Measurements from ENCODE around the gene AHNAK.

AHNAK gene

DNA sequence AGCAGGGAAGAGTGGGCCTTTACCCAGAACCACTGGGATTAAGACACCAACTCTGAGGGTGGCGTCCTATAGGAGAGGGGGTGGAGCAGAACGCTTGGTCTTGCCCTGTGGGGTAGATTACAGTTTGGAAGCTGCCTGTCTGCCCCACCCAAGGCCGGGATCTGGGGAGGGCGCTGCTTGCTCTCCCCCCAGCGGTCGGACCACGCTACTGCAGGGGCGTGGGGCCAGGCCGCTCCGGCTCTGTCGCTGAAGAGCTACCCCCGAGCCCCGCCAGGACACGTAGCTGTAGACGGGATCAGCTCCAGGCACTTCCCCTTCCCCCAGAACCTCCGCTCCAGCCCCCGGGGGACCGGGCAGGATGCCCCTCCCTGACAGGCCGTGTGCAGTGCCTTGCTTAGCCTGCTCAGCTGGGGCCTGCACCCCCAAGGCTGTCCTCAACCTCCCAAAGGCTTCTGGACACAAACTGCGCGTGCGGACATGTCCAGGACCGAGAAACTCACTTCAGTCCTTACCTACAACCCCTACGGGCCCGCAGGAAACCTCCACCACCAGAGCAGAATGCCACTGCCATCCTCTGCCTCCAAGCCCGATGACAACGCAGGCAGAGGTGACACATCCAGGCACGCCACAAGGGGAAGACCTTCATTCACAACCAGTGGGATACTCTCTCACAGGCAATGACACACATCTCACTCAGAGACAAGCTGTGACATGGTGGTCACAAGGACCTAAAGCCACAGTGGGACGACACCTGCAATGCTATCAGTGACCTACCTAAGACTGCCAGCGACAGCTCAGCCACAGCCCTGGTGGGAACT is 3.6 kb downstream of the AHNAK start:
- H3K27me3 ChIP-seq (ENCODE audit: control insufficient read depth in 2 of 2, insufficient read depth in 2 of 2, low read length in 2 of 2): no peaks in the 10 kb centered on the region
- H3K9me3 ChIP-seq (ENCODE audit: control insufficient read depth in 2 of 2, low read length in 2 of 2): no peaks in the 10 kb centered on the region
- peak overlapping the region; percentile 90 to 97 for H3K4me3 ChIP-seq (ENCODE audit: low read length in 2 of 2)
- H3K36me3 ChIP-seq (ENCODE audit: control insufficient read depth in 2 of 2, insufficient read depth in 2 of 2, low read length in 2 of 2): peaks cover 6 to 9% of the 10 kb centered on the region in 2 donors
- peak overlapping the region; percentile 83 to 100 for H3K9ac ChIP-seq (ENCODE audit: low read depth in 1 of 2, low read length in 2 of 2)
- H3K4me1 ChIP-seq (ENCODE audit: control insufficient read depth in 2 of 2, insufficient read depth in 2 of 2, low read length in 2 of 2): peaks cover 79 to 83% of the 10 kb centered on the region in 2 donors
- H3K27ac ChIP-seq (ENCODE audit: low read depth in 2 of 2, low read length in 2 of 2): peak overlapping the region; percentile 99 to 100

DNA sequence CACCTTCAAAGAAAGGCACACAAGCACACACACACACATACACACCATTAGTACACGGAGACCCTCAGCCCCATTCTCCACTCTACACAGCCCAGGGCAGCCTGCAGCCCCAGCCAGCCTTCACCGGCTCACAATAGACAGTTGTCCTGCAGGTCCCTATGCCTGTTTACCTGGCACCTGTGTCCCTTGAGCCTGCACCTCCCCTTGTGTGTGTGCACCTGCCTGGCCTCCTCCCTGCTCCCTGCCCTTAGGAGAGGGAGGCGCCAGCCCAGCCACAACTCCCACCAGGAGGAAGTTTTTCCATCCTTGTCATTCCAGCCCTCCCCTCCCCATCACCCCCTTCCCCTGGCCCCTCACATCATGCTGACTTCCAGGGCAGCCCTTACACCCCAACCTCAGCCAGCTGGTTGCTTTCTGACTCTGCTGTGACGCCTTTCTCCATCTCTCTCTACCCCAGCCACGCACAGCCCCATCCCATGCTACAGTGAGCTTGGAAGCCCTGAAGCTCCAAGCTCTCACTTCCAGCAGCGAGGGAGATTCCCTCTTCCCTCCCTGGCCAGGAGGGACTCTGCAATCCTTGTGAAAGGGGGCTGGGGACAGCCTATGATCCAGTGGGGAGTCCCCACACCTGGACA is 4.4 kb downstream of the AHNAK start:
- peak overlapping the region; percentile 90 to 97 for H3K4me3 ChIP-seq (ENCODE audit: low read length in 2 of 2)
- no peaks in the 10 kb centered on the region for H3K9me3 ChIP-seq (ENCODE audit: control insufficient read depth in 2 of 2, low read length in 2 of 2)
- peaks cover 6 to 9% of the 10 kb centered on the region in 2 donors for H3K36me3 ChIP-seq (ENCODE audit: control insufficient read depth in 2 of 2, insufficient read depth in 2 of 2, low read length in 2 of 2)
- peak overlapping the region; percentile 83 to 100 for H3K9ac ChIP-seq (ENCODE audit: low read depth in 1 of 2, low read length in 2 of 2)
- H3K4me1 ChIP-seq (ENCODE audit: control insufficient read depth in 2 of 2, insufficient read depth in 2 of 2, low read length in 2 of 2): peaks cover 77% of the 10 kb centered on the region in 2 donors
- no peaks in the 10 kb centered on the region for H3K27me3 ChIP-seq (ENCODE audit: control insufficient read depth in 2 of 2, insufficient read depth in 2 of 2, low read length in 2 of 2)
- H3K27ac ChIP-seq (ENCODE audit: low read depth in 2 of 2, low read length in 2 of 2): peak overlapping the region; percentile 99 to 100

DNA sequence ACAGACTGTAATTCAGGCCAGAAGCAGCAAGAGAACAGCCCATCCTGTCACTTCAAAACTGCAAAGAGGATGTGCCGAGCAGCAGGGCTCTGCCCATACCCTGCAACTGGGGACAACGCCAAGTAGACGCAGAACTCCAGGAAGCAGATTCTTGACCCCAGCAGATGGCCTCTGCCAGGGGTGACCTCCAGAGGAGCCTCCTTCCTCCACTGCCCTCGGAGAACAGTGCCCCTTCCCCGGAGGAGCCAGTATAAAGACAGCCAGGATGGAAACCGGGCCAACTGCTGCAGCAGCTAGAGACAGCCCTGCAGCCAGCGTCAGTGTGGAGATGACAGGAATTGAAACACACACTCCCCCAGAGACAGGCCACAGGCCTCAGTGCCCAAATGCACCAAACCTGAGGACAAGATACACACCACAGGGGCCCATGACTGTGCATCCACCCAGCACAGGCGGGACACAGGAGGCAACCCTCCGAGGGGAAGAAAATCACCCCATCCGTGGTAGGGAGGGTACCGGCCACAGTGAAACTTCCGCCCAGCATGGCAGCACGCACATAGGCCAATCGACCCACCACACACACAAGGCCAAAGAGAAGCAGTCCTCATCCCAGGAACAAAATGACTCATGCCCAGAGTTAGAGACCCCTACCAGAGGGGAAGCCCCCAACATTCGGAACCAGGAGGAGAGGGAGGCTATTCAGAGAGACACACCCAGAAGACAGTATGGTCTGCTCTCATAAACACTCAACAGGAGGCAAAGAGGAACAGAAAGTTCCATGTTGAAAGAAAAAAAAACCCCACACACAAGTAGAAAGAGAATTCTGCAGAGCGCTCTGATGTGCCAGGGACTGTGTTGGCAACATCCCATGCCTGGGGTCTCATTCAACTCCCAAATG is 5.6 kb downstream of the AHNAK start:
- Histone ChIP-seq H3K27me3 (ENCODE audit: control insufficient read depth in 2 of 2, insufficient read depth in 2 of 2, low read length in 2 of 2) (no peaks in the 10 kb centered on the region), H3K4me1 (ENCODE audit: control insufficient read depth in 2 of 2, insufficient read depth in 2 of 2, low read length in 2 of 2) (peaks cover 74% of the 10 kb centered on the region in 2 donors), H3K4me3 (ENCODE audit: low read length in 2 of 2) (peak overlapping the region; percentile 32 to 90), H3K9ac (ENCODE audit: low read depth in 1 of 2, low read length in 2 of 2) (peak overlapping the region; percentile 66 to 67), H3K9me3 (ENCODE audit: control insufficient read depth in 2 of 2, low read length in 2 of 2) (no peaks in the 10 kb centered on the region), H3K36me3 (ENCODE audit: control insufficient read depth in 2 of 2, insufficient read depth in 2 of 2, low read length in 2 of 2) (peaks cover 10 to 14% of the 10 kb centered on the region in 2 donors), H3K27ac (ENCODE audit: low read depth in 2 of 2, low read length in 2 of 2) (peak overlapping the region; percentile 99 to 100)

DNA sequence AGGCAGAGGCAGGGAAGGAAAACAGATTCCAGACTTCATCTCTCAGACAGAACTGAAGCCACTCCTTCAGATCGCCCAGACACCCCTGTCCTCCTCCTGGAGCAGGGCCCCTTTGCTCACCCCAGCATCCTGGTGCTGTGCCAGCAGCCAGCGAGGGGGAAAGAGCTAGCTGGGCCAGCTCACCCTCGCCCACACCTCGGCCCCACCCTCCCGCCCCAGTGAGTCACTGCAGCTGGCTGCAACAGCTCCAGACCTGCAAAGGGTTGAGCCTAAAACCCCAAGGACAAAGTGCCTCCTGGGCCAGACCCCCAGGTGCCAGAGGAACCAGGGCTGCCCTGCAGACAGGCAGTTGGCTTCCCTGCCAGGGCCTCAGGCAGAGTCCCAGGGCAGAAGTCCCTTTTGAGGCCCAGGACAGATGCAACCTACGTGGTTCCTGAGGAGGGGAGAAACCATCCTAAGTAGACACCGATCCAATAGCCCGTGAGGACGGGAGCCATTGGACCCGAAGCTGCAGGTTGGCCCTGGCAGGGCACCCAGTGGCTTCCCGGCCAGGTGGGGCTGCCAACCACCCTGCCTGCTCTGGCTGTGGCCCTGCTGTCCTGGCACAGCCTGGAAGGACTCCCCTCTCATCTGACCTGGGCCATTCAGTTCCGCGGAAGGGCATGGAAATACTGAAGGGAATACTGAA is 7.2 kb downstream of the AHNAK start:
- Histone ChIP-seq H3K9me3 (ENCODE audit: control insufficient read depth in 2 of 2, low read length in 2 of 2) (no peaks in the 10 kb centered on the region), H3K4me1 (ENCODE audit: control insufficient read depth in 2 of 2, insufficient read depth in 2 of 2, low read length in 2 of 2) (peaks cover 64 to 65% of the 10 kb centered on the region in 2 donors), H3K27ac (ENCODE audit: low read depth in 2 of 2, low read length in 2 of 2) (peak overlapping the region; percentile 77 to 84), H3K27me3 (ENCODE audit: control insufficient read depth in 2 of 2, insufficient read depth in 2 of 2, low read length in 2 of 2) (no peaks in the 10 kb centered on the region), H3K36me3 (ENCODE audit: control insufficient read depth in 2 of 2, insufficient read depth in 2 of 2, low read length in 2 of 2) (peaks cover 27 to 31% of the 10 kb centered on the region in 2 donors), H3K4me3 (ENCODE audit: low read length in 2 of 2) (peak overlapping the region; percentile 42 to 44), H3K9ac (ENCODE audit: low read depth in 1 of 2, low read length in 2 of 2) (peak overlapping the region; percentile 67 to 68)

DNA sequence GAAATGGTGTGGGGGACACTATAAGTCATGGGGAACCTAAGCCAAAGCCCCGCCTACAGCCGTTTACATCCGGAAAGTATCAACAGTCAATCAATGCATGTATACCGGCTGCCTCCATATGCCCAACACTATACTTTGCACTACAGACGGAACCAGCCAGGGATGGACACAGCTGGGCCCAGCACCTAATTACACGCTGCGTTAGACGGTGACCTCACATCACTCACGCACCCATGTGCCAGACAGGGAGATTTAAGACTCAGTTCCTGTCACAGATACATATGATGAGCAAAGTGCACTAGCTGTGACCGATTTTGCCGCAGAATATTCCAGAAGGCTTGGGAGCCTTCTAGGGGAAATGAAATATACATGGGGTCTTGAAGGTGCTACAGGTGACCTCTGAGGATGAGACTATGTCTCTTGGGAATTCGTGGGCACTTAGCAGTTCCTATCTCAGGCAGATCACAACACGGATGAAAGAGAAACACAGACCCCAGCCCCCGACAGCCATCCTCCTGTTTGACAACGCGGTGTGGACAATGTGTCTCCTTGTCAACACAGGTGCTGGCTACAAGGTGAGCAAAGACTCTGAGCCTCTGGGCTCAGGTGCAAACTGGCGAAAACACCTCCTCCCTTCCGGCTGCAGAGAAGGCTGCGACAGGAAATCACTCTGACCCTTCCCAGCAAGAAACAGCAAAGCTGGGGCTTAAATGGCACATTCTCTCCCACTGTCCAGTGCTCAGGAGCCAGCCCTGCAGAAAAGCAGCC is 8.0 kb downstream of the AHNAK start:
- peaks cover 57 to 59% of the 10 kb centered on the region in 2 donors for H3K4me1 ChIP-seq (ENCODE audit: control insufficient read depth in 2 of 2, insufficient read depth in 2 of 2, low read length in 2 of 2)
- no peaks in the 10 kb centered on the region for H3K27me3 ChIP-seq (ENCODE audit: control insufficient read depth in 2 of 2, insufficient read depth in 2 of 2, low read length in 2 of 2)
- no peaks in the 10 kb centered on the region for H3K9me3 ChIP-seq (ENCODE audit: control insufficient read depth in 2 of 2, low read length in 2 of 2)
- peak overlapping the region; percentile 71 to 84 for H3K27ac ChIP-seq (ENCODE audit: low read depth in 2 of 2, low read length in 2 of 2)
- peak overlapping the region; percentile 25 to 44 for H3K4me3 ChIP-seq (ENCODE audit: low read length in 2 of 2)
- peaks cover 34 to 38% of the 10 kb centered on the region in 2 donors for H3K36me3 ChIP-seq (ENCODE audit: control insufficient read depth in 2 of 2, insufficient read depth in 2 of 2, low read length in 2 of 2)
- peak overlapping the region; percentile 54 to 68 for H3K9ac ChIP-seq (ENCODE audit: low read depth in 1 of 2, low read length in 2 of 2)

DNA sequence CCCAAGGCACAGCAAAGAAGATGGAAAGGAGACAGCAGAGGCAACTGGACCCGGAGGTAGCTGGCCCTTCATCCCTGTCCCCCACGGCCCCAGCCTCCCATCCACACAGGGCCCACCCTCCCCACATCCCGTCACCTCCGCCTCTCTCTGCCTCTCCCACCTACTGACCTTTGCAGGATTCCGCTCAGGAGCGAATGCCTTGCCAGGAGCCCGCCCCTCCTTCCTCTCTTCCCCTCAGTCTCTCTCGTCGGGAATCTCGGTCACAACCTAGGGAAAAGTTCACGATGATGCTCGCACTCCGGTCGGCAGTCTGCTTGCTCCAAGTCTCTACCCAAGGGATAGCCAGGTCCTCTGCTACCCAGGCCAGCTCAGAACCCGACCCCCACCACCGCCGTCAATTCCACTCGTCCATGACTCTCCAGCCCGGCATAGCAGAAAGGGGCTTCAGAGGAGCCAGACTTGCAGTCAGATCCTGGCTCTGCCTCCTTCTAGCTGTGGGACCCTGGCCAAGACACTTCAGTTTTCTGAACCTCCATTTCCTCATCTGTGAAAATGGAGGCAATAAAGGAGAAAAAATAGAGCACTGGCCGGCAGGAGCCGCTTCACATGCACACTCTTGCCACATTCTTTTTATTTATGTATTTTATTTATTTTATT is 10.2 kb downstream of the AHNAK start:
- no peak overlapping the region for H3K4me3 ChIP-seq (ENCODE audit: low read length in 2 of 2)
- H3K9me3 ChIP-seq (ENCODE audit: control insufficient read depth in 2 of 2, low read length in 2 of 2): no peaks in the 10 kb centered on the region
- H3K27me3 ChIP-seq (ENCODE audit: control insufficient read depth in 2 of 2, insufficient read depth in 2 of 2, low read length in 2 of 2): no peaks in the 10 kb centered on the region
- peaks cover 36 to 37% of the 10 kb centered on the region in 2 donors for H3K4me1 ChIP-seq (ENCODE audit: control insufficient read depth in 2 of 2, insufficient read depth in 2 of 2, low read length in 2 of 2)
- peaks cover 56 to 60% of the 10 kb centered on the region in 2 donors for H3K36me3 ChIP-seq (ENCODE audit: control insufficient read depth in 2 of 2, insufficient read depth in 2 of 2, low read length in 2 of 2)
- no peak overlapping the region for H3K9ac ChIP-seq (ENCODE audit: low read depth in 1 of 2, low read length in 2 of 2)
- H3K27ac ChIP-seq (ENCODE audit: low read depth in 2 of 2, low read length in 2 of 2): no peak overlapping the region

DNA sequence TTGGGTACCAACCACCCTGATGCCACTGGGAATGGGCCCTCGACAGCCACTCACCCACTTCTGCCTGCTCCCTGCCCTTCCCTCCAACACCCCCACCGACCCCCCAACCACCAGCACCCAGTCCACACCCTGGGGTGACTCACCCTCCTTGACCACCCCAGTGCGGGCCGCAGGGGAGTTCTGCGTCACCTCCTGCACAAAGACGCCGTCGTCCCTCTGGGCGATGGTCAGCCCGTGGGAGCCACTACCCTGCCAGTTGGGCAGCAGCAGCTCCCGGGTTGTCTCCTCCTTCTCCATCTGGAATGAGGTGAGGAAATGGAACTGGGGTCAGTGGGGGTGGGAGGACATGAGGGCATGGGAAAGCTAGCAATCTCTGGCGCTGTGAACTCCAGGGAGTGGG is 10.8 kb downstream of the AHNAK start:
- no peaks in the 10 kb centered on the region for H3K27me3 ChIP-seq (ENCODE audit: control insufficient read depth in 2 of 2, insufficient read depth in 2 of 2, low read length in 2 of 2)
- peaks cover 30 to 31% of the 10 kb centered on the region in 2 donors for H3K4me1 ChIP-seq (ENCODE audit: control insufficient read depth in 2 of 2, insufficient read depth in 2 of 2, low read length in 2 of 2)
- no peaks in the 10 kb centered on the region for H3K9me3 ChIP-seq (ENCODE audit: control insufficient read depth in 2 of 2, low read length in 2 of 2)
- no peak overlapping the region for H3K4me3 ChIP-seq (ENCODE audit: low read length in 2 of 2)
- H3K9ac ChIP-seq (ENCODE audit: low read depth in 1 of 2, low read length in 2 of 2): no peak overlapping the region
- no peak overlapping the region for H3K27ac ChIP-seq (ENCODE audit: low read depth in 2 of 2, low read length in 2 of 2)
- peaks cover 63 to 66% of the 10 kb centered on the region in 2 donors for H3K36me3 ChIP-seq (ENCODE audit: control insufficient read depth in 2 of 2, insufficient read depth in 2 of 2, low read length in 2 of 2)

DNA sequence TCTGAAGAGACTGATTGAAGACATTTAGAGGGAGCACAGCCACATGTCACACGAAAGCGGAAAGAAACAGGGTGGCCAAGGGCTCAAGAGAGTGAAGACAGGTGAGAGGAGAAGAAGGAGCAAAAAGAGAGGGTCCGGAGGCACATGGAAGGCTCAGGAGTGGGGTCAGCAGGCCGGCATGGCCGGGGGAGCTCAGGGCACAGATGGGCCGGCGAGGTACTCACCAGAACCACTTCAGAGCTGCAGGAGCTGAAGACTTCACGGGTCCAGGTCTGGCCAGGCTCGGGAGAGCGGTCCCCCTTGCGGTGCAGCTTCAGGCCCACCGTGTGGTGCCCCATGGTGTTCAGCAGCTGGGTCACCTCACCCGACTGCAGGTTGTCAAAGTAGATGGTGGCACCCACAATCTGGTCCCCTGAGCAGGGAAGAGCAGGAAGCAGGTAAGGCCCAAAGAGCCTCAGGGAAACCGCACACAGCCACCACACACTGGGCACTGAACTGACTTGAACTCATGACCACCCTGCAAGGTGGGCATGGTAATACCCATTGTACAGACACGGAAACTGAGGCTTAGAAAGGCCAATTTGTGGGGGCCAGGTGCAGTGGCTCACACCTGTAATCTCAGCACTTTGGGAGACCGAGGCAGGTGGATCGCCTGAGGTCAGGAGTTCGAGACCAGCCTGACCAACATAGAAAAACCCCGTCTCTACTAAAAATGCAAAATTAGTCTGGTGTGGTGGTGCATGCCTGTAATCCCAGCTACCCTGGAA is 11.6 kb downstream of the AHNAK start:
- Histone ChIP-seq H3K36me3 (ENCODE audit: control insufficient read depth in 2 of 2, insufficient read depth in 2 of 2, low read length in 2 of 2) (peaks cover 71 to 73% of the 10 kb centered on the region in 2 donors), H3K27ac (ENCODE audit: low read depth in 2 of 2, low read length in 2 of 2) (no peak overlapping the region), H3K4me1 (ENCODE audit: control insufficient read depth in 2 of 2, insufficient read depth in 2 of 2, low read length in 2 of 2) (peaks cover 21 to 24% of the 10 kb centered on the region in 2 donors)

More for the DNA sequence above, 11.6 kb downstream of the AHNAK start:
- H3K9ac ChIP-seq (ENCODE audit: low read depth in 1 of 2, low read length in 2 of 2): no peak overlapping the region
- no peaks in the 10 kb centered on the region for H3K9me3 ChIP-seq (ENCODE audit: control insufficient read depth in 2 of 2, low read length in 2 of 2)
- no peak overlapping the region for H3K4me3 ChIP-seq (ENCODE audit: low read length in 2 of 2)
- no peaks in the 10 kb centered on the region for H3K27me3 ChIP-seq (ENCODE audit: control insufficient read depth in 2 of 2, insufficient read depth in 2 of 2, low read length in 2 of 2)

All from mucosa of rectum (tissue), 2 donors.